ENCODE results near the gene HLA-E.

- TF ChIP-seq, protein P1, sequence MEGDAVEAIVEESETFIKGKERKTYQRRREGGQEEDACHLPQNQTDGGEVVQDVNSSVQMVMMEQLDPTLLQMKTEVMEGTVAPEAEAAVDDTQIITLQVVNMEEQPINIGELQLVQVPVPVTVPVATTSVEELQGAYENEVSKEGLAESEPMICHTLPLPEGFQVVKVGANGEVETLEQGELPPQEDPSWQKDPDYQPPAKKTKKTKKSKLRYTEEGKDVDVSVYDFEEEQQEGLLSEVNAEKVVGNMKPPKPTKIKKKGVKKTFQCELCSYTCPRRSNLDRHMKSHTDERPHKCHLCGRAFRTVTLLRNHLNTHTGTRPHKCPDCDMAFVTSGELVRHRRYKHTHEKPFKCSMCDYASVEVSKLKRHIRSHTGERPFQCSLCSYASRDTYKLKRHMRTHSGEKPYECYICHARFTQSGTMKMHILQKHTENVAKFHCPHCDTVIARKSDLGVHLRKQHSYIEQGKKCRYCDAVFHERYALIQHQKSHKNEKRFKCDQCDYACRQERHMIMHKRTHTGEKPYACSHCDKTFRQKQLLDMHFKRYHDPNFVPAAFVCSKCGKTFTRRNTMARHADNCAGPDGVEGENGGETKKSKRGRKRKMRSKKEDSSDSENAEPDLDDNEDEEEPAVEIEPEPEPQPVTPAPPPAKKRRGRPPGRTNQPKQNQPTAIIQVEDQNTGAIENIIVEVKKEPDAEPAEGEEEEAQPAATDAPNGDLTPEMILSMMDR (IDR thresholded peaks at IDR 0.05; ENCODE audit: insufficient read depth, low read depth, low read length) = no peak
- no peak for TF ChIP-seq EZH2 (IDR thresholded peaks at IDR 0.05; ENCODE audit: insufficient read depth, low read length)
Measured at GRCh38 chr6:30513451-30513850, 24.1 kb downstream of the HLA-E start.

All from astrocyte (in vitro differentiated cells and primary cell).